AG09309 (cell line): ENCODE data around the gene CDH13.
A peak's percentile ranks its signal among the peaks of the same experiment; 100 is the strongest.

Experiments
- DNase-seq: peaks from one replicate; pipeline ENCODE4 v3.0.0-alpha.2; 2010; ENCODE audit warnings: low read depth
- H3K4me3 ChIP-seq: 2 replicates; pipeline ENCODE4 v1.5.1; 2011; ENCODE audit warnings: mild to moderate bottlenecking, low read depth, low read length, moderate library complexity; ENCODE audit not compliant: control insufficient read depth
- CTCF ChIP-seq: IDR thresholded peaks from 2 replicates; pipeline ENCODE4 v1.5.1; 2011; ENCODE audit warnings: mild to moderate bottlenecking, low read depth, low read length, inconsistent platforms; ENCODE audit not compliant: insufficient read depth, control insufficient read depth; ENCODE audit errors: missing control alignments

Gene CDH13

GRCh38 chr16:83539736-83540490 lies 913.1 kb downstream of the CDH13 start:
- DNase-seq, result no peak
- no peak overlapping the region for H3K4me3 ChIP-seq
- no peak for TF ChIP-seq CTCF

DNA sequence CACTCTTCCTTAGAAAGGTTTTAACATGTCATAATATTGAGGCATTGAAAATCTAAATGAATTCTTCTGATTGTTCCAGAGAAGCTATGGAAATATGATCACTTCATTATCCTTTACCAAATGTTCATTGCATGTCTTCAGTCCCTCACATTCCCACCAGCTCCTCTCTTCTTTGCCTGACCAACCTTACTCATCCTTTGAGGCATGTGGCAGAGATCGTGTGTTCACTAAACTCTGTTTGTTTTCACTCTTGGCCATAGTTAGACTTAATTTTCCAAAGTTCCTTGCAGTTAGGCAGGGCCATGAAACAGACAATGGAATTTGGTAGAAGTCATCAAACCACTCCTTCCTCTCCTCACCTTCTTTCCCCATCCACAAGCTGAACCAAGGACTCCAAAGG lies 914.5 kb downstream of the CDH13 start:
- H3K4me3 ChIP-seq, result no peak overlapping the region
- TF ChIP-seq CTCF, result no peak
- no peak for DNase-seq

DNA sequence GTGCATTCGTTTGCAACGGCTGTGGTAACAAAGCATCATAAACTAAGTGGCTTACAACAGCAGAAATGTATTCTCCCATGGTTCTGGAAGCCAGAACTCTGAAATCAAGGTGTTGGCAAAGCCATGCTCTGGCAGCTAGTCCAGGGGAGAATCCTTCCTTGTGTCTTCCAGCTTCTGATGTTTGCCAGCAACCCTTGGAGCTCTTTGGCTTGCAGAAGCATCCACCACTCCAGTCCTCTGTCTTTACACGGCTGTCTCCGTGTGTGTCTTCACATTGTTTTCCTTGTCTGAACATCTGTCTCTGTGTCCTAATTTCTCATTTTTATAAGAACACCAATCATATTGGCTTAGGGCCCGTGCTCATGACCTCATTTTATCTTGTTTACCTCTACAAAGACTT lies 915.7 kb downstream of the CDH13 start:
- no peak for DNase-seq
- TF ChIP-seq CTCF, result no peak
- H3K4me3 ChIP-seq, result no peak overlapping the region

DNA sequence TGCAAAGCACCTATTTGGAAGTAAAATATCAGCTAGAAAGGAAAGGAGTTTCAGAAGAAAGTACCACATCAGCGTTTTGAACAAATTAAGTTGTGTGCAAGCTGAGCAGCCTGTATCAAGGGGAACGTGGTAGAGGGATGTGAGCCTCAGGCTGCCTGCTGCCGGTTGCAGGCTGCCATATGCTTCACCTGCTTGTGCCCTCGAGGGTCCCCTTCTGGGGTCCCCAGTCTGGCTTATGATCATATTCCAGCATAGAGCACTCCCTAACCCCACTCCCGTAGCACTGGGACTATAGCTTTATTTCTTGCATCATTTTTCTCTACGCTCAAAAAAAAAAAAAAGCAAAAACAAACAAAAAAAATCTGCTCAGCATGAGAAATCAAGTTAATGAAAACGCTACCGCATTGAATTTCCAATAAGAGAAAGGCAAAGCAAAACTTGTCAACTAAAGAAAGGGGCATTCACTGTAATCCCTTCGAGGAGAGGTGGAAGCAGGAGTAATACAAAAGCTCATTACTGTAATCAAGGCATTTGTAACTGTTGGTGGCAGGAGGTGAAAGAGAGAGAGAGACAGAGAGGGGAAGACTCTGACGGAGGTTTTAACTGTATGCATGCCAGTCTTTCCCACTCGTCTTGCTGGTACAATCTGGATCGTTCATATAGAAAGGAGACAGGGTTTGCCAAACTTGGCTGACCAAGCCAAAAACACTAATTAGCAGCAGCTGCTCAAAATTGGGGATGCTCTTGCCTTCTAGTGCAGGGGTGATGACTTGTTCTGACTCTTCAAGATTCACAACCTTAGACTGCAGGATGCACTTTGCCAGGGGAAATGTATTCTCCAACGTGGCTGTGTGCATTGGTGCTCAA lies 922.8 kb downstream of the CDH13 start:
- no peak overlapping the region for H3K4me3 ChIP-seq
- TF ChIP-seq CTCF, result no peak
- no peak for DNase-seq

DNA sequence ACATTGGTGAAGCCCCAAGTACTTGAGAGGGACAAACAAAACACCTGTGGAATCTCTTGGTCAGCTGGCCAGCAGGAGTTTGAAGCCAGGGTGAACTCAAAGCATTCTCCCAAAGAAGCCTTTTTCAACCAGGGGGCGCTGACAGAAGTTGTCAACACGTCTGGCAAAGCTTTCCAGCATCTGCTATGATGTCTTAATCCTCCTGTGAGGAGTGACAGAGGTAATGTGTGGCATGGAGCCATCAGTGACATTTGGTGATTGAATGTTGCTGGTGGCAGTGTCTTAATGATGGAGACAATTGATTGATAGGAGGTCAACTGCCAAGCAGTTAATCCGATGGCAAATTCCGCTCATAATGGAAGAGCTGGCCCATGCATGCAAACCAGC lies 923.4 kb downstream of the CDH13 start:
- no peak overlapping the region for H3K4me3 ChIP-seq
- DNase-seq, result no peak
- no peak for TF ChIP-seq CTCF

DNA sequence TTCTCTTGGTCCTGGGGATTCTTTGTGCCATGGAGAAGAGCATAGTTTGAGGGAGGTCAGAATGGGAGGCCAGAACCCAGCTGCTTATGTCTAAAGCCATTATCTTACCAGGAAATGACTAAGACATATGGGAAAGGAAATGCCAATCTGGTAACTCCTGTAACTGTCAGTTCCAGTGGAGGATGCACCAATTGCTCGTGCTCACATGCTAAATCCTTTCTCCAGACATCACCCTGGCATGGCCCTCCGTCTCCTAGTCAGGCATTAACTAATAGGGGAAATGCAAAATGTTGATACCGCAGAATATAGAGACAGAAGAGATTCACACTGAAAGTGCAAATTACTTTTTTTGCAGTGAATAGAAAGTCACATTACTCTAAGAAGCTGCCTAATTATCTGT lies 925.5 kb downstream of the CDH13 start:
- H3K4me3 ChIP-seq, result no peak overlapping the region
- peak; percentile 33 for DNase-seq
- TF ChIP-seq CTCF, result no peak

DNA sequence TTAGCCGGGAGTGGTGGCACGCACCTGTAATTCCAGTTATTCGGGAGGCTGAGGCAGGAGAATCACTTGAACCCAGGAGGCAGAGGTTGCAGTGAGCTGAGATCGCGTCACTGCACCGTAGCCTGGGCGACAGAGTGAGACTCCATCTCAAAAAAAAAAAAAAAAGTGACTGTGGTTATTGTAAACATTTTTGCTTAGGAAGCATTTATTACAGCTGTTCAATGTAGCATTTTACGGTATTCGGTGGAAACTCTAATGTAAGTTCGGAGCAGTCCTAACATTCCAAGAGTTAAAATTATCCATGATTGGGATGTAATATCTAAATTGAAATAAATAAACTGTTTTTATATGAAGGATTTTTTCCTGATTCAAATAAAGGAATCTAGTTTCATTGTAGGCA lies 926.2 kb downstream of the CDH13 start:
- TF ChIP-seq CTCF, result no peak
- DNase-seq, result no peak
- no peak overlapping the region for H3K4me3 ChIP-seq
